CD4-positive, alpha-beta T cell treated with Interleukin-1 beta for 1 hour (primary cell): Measurements from ENCODE around the gene CYGB.

ENCODE experiments used
- DNase-seq, 2 donors: peaks; one replicate each; pipeline ENCODE4 v3.0.0-alpha.2; 2020 to 2022

Gene CYGB

GRCh38 chr17:76497979-76498875, 39.3 kb downstream of the CYGB start:
- no peak for DNase-seq

GRCh38 chr17:76497699-76497978, 39.9 kb downstream of the CYGB start:
- no peak for DNase-seq

GRCh38 chr17:76496464-76496863, 41.0 kb downstream of the CYGB start:
- DNase-seq = no peak

GRCh38 chr17:76495663-76496400, 41.7 kb downstream of the CYGB start:
- DNase-seq = no peak

- peak; percentile 44 to 47 for DNase-seq
These were observed 43.9 kb downstream of the CYGB start for GRCh38 chr17:76493505-76494167.

GRCh38 chr17:76492989-76493501, 44.5 kb downstream of the CYGB start:
- peak; percentile 54 to 86 for DNase-seq

- DNase-seq = peak; percentile 17 to 55
These were observed 45.2 kb downstream of the CYGB start for GRCh38 chr17:76492123-76492988.

GRCh38 chr17:76491271-76492122, 46.0 kb downstream of the CYGB start:
- DNase-seq = peak in 1 of 2 donors; percentile 42

GRCh38 chr17:76490112-76490710, 47.3 kb downstream of the CYGB start:
- no peak for DNase-seq

- DNase-seq = no peak
These were observed 49.9 kb downstream of the CYGB start for GRCh38 chr17:76487451-76488192.

GRCh38 chr17:76485569-76485968, 51.9 kb downstream of the CYGB start:
- DNase-seq = no peak

GRCh38 chr17:76484228-76484725, 53.2 kb downstream of the CYGB start:
- no peak for DNase-seq

GRCh38 chr17:76481071-76481655, 56.3 kb downstream of the CYGB start:
- peak in 1 of 2 donors; percentile 66 for DNase-seq

GRCh38 chr17:76480632-76481031, 56.9 kb downstream of the CYGB start:
- DNase-seq = peak in 1 of 2 donors; percentile 24

GRCh38 chr17:76479515-76480060, 57.9 kb downstream of the CYGB start:
- no peak for DNase-seq

- no peak for DNase-seq
These were observed 58.6 kb downstream of the CYGB start for GRCh38 chr17:76478730-76479514.

- no peak for DNase-seq
These were observed 59.4 kb downstream of the CYGB start for GRCh38 chr17:76478097-76478496.

GRCh38 chr17:76477576-76477975, 59.9 kb downstream of the CYGB start:
- DNase-seq = no peak
